ENCODE results near the gene PPP5C. TPM values are rescaled to one million over a fixed set of nuclear protein-coding genes. Genes with fewer than 3 reads are reported as not detected.
"Not testable (repeated sequence)": the region's sequence is repeated elsewhere in the genome, so short reads cannot be mapped to it uniquely, and the experiment has no call there.

The PPP5C gene
- polyA plus RNA-seq, 4 donors = 24.0 to 52.2 (median 39.4) TPM

DNA sequence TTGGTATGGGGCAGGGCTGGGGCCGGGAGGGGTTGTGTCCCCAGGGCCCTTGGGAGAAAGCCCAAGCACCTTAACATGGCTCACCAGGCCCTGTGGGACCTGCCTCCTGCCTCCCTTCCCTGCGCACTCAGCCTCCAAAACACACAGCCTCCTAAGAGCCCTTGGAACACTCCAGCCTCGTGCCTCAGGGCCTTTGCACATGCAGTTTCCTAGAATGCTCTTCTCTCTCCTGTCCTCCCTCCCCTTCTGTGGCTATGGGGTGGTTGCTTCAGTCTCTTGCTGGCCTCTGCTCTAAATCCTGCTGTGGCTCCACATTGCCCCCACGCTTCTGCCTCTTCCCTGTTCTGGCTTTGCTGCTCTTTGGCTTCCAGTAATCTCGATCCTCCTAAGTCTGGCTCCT is 26.3 kb upstream of the PPP5C start:
- no peak for FAIRE-seq

DNA sequence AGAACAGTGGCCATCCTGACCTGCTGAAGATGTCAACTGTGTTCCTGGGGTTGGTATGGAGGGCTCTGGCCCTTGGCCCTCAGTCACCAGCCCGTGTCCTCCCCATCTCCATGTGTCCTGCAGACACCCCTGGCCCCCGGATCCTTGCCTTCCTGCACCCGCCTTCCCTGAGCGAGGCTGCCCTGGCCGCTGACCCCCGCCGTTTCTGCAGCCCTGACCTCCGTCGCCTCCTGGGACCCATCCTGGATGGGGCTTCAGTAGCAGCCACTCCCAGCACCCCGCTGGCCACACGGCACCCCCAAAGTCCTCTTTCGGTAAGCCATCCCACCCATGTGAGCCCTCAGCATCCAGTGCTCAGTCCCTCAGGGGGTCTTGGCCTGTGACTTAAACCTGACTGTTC is 25.2 kb upstream of the PPP5C start:
- Histone ChIP-seq H3K4me1 (ENCODE audit: control insufficient read depth in 3 of 3, insufficient read depth in 2 of 3, low read depth in 1 of 3, low read length in 2 of 3) (no peaks in the 10 kb centered on the region), H3K27ac (ENCODE audit: low read depth in 1 of 3, low read length in 2 of 3) (no peak overlapping the region), H3K9me3 (ENCODE audit: control insufficient read depth in 2 of 2, insufficient read depth in 1 of 2, low read depth in 1 of 2, low read length in 1 of 2) (peaks cover 0 to 29% of the 10 kb centered on the region in 2 donors), H3K36me3 (ENCODE audit: control insufficient read depth in 3 of 3, insufficient read depth in 2 of 3, low read depth in 1 of 3, low read length in 3 of 3) (peaks cover 0 to 87% (median 0%) of the 10 kb centered on the region in 3 donors), H3K27me3 (ENCODE audit: control insufficient read depth in 3 of 3, insufficient read depth in 3 of 3, low read length in 3 of 3) (no peaks in the 10 kb centered on the region), H3K4me3 (ENCODE audit: low read depth in 1 of 3, low read length in 3 of 3) (no peak overlapping the region)
- WGBS, 3 donors = 91 to 94% (median 93%) methylated on average over 12 of the region's 12 CpGs
- DNase-seq (no peak), FAIRE-seq (no peak)

More for the DNA sequence above, 26.3 kb upstream of the PPP5C start:
- Histone ChIP-seq H3K36me3 (ENCODE audit: control insufficient read depth in 3 of 3, insufficient read depth in 2 of 3, low read depth in 1 of 3, low read length in 3 of 3) (peaks cover 0 to 93% (median 0%) of the 10 kb centered on the region in 3 donors), H3K27ac (ENCODE audit: low read depth in 1 of 3, low read length in 2 of 3) (no peak overlapping the region), H3K4me3 (ENCODE audit: low read depth in 1 of 3, low read length in 3 of 3) (no peak overlapping the region), H3K4me1 (ENCODE audit: control insufficient read depth in 3 of 3, insufficient read depth in 2 of 3, low read depth in 1 of 3, low read length in 2 of 3) (no peaks in the 10 kb centered on the region), H3K9me3 (ENCODE audit: control insufficient read depth in 2 of 2, insufficient read depth in 1 of 2, low read depth in 1 of 2, low read length in 1 of 2) (peaks cover 0 to 20% of the 10 kb centered on the region in 2 donors), H3K27me3 (ENCODE audit: control insufficient read depth in 3 of 3, insufficient read depth in 3 of 3, low read length in 3 of 3) (no peaks in the 10 kb centered on the region)
- no peak for DNase-seq
- 87 to 95% (median 93%) methylated on average over 5 of the region's 5 CpGs for WGBS, 3 donors

DNA sequence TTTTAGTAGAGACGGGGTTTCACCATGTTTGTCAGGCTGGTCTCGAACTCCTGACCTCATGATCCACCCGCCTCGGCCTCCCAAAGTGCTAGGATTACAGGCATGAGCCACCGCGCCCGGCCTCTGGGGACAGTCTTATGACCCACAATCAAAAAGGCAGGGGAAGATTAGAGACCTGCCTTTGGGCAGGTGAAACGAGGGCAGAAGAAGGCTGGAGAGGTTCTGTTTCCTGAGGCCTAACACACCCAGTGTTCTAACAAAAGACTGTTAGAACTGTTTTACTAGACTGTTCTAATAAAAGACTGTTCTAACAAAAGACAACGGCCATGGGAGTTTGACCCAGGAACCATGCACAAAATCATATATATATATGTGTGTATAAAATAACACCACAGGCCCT is 23.7 kb upstream of the PPP5C start:
- not testable (repeated sequence) for DNase-seq; FAIRE-seq; H3K27ac ChIP-seq (ENCODE audit: low read depth in 1 of 3, low read length in 2 of 3); H3K4me1 ChIP-seq (ENCODE audit: control insufficient read depth in 3 of 3, insufficient read depth in 2 of 3, low read depth in 1 of 3, low read length in 2 of 3); H3K4me3 ChIP-seq (ENCODE audit: low read depth in 1 of 3, low read length in 3 of 3); H3K27me3 ChIP-seq (ENCODE audit: control insufficient read depth in 3 of 3, insufficient read depth in 3 of 3, low read length in 3 of 3)
- Histone ChIP-seq H3K9me3 (ENCODE audit: control insufficient read depth in 2 of 2, insufficient read depth in 1 of 2, low read depth in 1 of 2, low read length in 1 of 2) (peaks cover 0 to 43% of the 10 kb centered on the region in 2 donors), H3K36me3 (ENCODE audit: control insufficient read depth in 3 of 3, insufficient read depth in 2 of 3, low read depth in 1 of 3, low read length in 3 of 3) (peaks cover 0 to 85% (median 0%) of the 10 kb centered on the region in 3 donors)
- WGBS, 3 donors = 75 to 84% (median 83%) methylated on average over 9 of the region's 9 CpGs

DNA sequence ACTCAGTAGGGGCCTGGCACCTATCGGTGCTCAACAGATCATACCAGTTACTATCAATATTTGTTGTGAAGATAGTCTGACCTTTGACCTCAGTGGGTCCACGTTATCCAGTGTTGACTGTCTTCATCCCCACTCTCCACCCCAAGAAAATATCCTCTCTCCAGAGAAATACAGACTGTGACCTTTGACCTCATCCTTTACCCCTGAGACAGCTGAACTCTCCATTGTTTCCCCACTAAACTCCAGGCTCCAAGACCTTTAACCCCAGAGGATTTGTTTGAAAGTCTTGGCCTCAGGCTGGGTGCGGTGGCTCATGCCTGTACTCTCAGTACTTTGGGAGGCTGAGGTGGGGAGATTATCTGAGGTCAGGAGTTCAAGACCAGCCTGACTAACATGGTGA is 22.6 kb upstream of the PPP5C start:
- peak in 1 of 2 donors; percentile 53 for DNase-seq
- WGBS, 3 donors = 28 to 60% (median 54%) methylated on average over 3 of the region's 3 CpGs
- no peak overlapping the region for H3K4me3 ChIP-seq (ENCODE audit: low read depth in 1 of 3, low read length in 3 of 3)

DNA sequence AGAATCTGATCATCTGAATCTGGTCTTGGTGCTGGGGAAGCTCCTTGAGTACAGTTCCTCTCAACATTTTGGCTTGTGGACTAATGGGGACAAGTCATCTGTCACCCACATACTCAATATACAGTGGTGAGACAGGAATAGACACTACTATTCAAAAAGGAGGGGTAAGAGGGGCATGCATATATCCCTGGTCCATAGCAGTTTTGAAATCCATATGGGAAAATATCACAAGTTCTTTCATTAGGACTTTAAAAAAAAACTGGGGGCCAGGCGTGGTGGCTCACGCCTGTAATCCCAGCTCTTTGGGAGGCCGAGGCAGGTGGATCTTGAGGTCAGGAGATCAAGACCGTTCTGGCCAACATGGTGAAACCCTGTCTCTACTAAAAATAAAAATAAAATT is 20.3 kb upstream of the PPP5C start:
- 93 to 97% (median 96%) methylated on average over 4 of the region's 4 CpGs for WGBS, 3 donors
- Histone ChIP-seq H3K27ac (ENCODE audit: low read depth in 1 of 3, low read length in 2 of 3) (no peak overlapping the region), H3K36me3 (ENCODE audit: control insufficient read depth in 3 of 3, insufficient read depth in 2 of 3, low read depth in 1 of 3, low read length in 3 of 3) (peaks cover 0 to 82% (median 0%) of the 10 kb centered on the region in 3 donors), H3K4me3 (ENCODE audit: low read depth in 1 of 3, low read length in 3 of 3) (no peak overlapping the region), H3K9me3 (ENCODE audit: control insufficient read depth in 2 of 2, insufficient read depth in 1 of 2, low read depth in 1 of 2, low read length in 1 of 2) (peaks cover 0 to 43% of the 10 kb centered on the region in 2 donors), H3K4me1 (ENCODE audit: control insufficient read depth in 3 of 3, insufficient read depth in 2 of 3, low read depth in 1 of 3, low read length in 2 of 3) (peaks cover 0 to 3% (median 0%) of the 10 kb centered on the region in 3 donors), H3K27me3 (ENCODE audit: control insufficient read depth in 3 of 3, insufficient read depth in 3 of 3, low read length in 3 of 3) (no peaks in the 10 kb centered on the region)
- no peak for DNase-seq
- no peak for FAIRE-seq

More for the DNA sequence above, 22.6 kb upstream of the PPP5C start:
- no peak overlapping the region for H3K27ac ChIP-seq (ENCODE audit: low read depth in 1 of 3, low read length in 2 of 3)
- H3K36me3 ChIP-seq (ENCODE audit: control insufficient read depth in 3 of 3, insufficient read depth in 2 of 3, low read depth in 1 of 3, low read length in 3 of 3) = peaks cover 0 to 83% (median 0%) of the 10 kb centered on the region in 3 donors
- H3K9me3 ChIP-seq (ENCODE audit: control insufficient read depth in 2 of 2, insufficient read depth in 1 of 2, low read depth in 1 of 2, low read length in 1 of 2) = peaks cover 0 to 43% of the 10 kb centered on the region in 2 donors
- peaks cover 0 to 3% (median 0%) of the 10 kb centered on the region in 3 donors for H3K4me1 ChIP-seq (ENCODE audit: control insufficient read depth in 3 of 3, insufficient read depth in 2 of 3, low read depth in 1 of 3, low read length in 2 of 3)
- FAIRE-seq = no peak
- no peaks in the 10 kb centered on the region for H3K27me3 ChIP-seq (ENCODE audit: control insufficient read depth in 3 of 3, insufficient read depth in 3 of 3, low read length in 3 of 3)

DNA sequence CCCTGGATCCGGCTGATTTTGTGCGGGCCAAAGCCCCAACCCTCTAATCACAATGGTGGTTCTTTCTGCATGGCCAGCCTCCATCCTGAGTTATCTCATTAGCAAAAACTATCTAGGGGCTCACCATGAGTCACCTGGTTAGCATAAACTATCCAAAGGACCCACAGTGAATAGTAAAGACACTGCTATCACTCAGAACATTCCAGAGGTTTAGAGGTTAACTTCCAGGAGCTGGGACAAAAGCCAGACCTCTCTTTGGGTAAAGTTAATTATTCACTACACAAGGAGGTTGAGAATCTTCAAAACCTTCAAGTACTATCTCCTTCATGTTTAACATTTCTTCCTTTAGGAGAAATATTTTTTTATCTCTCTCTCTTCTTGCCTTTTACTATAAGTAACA is 18.8 kb upstream of the PPP5C start:
- FAIRE-seq (no peak), DNase-seq (no peak)
- Histone ChIP-seq H3K27me3 (ENCODE audit: control insufficient read depth in 3 of 3, insufficient read depth in 3 of 3, low read length in 3 of 3) (no peaks in the 10 kb centered on the region), H3K4me3 (ENCODE audit: low read depth in 1 of 3, low read length in 3 of 3) (no peak overlapping the region), H3K9me3 (ENCODE audit: control insufficient read depth in 2 of 2, insufficient read depth in 1 of 2, low read depth in 1 of 2, low read length in 1 of 2) (peaks cover 0 to 41% of the 10 kb centered on the region in 2 donors), H3K36me3 (ENCODE audit: control insufficient read depth in 3 of 3, insufficient read depth in 2 of 3, low read depth in 1 of 3, low read length in 3 of 3) (peaks cover 0 to 80% (median 0%) of the 10 kb centered on the region in 3 donors), H3K27ac (ENCODE audit: low read depth in 1 of 3, low read length in 2 of 3) (no peak overlapping the region), H3K4me1 (ENCODE audit: control insufficient read depth in 3 of 3, insufficient read depth in 2 of 3, low read depth in 1 of 3, low read length in 2 of 3) (peaks cover 0 to 3% (median 0%) of the 10 kb centered on the region in 3 donors)
- WGBS, 3 donors = 97 to 100% (median 98%) methylated on average over 2 of the region's 2 CpGs

DNA sequence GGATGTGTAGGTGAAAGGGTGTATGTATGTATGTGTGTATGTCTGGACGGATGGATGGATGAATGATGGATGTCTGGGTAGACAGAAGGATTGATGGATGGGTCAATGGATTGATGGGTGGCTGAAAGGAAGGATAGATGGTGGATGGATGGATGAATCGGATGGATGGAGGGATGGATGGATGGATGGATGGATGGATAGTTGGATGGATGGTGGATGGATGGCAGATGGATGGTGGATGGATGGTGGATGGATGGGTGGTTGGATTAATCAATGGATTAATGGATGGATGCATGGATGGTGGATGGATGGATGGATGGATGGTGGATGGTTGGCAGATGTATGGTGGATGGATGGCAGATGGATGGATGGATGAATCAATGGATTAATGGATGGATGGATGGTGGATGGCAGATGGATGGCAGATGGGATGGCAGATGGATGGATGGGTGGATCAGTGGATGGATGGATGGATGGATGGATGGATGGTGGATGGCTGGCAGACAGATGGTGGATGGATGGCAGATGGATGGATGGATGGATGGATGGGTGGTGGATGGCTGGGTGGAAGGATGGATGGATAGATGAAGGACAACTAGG is 16.5 kb upstream of the PPP5C start:
- Histone ChIP-seq H3K27me3 (ENCODE audit: control insufficient read depth in 3 of 3, insufficient read depth in 3 of 3, low read length in 3 of 3) (no peaks in the 10 kb centered on the region), H3K36me3 (ENCODE audit: control insufficient read depth in 3 of 3, insufficient read depth in 2 of 3, low read depth in 1 of 3, low read length in 3 of 3) (peaks cover 0 to 77% (median 0%) of the 10 kb centered on the region in 3 donors), H3K9me3 (ENCODE audit: control insufficient read depth in 2 of 2, insufficient read depth in 1 of 2, low read depth in 1 of 2, low read length in 1 of 2) (peaks cover 0 to 24% of the 10 kb centered on the region in 2 donors), H3K4me3 (ENCODE audit: low read depth in 1 of 3, low read length in 3 of 3) (no peak overlapping the region), H3K27ac (ENCODE audit: low read depth in 1 of 3, low read length in 2 of 3) (no peak overlapping the region), H3K4me1 (ENCODE audit: control insufficient read depth in 3 of 3, insufficient read depth in 2 of 3, low read depth in 1 of 3, low read length in 2 of 3) (peaks cover 0 to 3% (median 0%) of the 10 kb centered on the region in 3 donors)
- DNase-seq = no peak
- 82 to 92% (median 89%) methylated on average over 2 of the region's 2 CpGs for WGBS, 3 donors
- FAIRE-seq = no peak

DNA sequence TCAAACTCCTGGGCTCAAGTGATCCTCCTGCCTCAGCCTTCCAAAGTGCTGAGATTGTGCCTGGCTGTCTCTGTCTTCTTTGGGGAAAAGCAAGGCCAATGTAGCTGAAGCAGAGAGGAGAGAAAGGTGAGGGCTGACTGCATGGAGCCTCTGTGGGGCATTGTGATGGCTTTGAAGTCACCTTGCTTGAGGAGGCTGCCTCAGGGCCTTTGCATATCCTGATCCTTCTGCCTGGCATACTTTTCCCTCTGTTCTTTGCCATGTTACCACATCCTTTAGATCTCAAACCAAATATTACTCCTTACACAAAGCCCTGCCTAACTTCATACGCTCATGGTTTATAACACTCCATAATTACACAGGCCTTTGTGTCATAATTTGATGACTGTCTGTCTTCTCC is 9.4 kb upstream of the PPP5C start:
- DNase-seq (no peak), FAIRE-seq (no peak)
- Histone ChIP-seq H3K27me3 (ENCODE audit: control insufficient read depth in 3 of 3, insufficient read depth in 3 of 3, low read length in 3 of 3) (no peaks in the 10 kb centered on the region), H3K9me3 (ENCODE audit: control insufficient read depth in 2 of 2, insufficient read depth in 1 of 2, low read depth in 1 of 2, low read length in 1 of 2) (no peaks in the 10 kb centered on the region), H3K36me3 (ENCODE audit: control insufficient read depth in 3 of 3, insufficient read depth in 2 of 3, low read depth in 1 of 3, low read length in 3 of 3) (peaks cover 0 to 83% (median 0%) of the 10 kb centered on the region in 3 donors), H3K4me1 (ENCODE audit: control insufficient read depth in 3 of 3, insufficient read depth in 2 of 3, low read depth in 1 of 3, low read length in 2 of 3) (no peaks in the 10 kb centered on the region), H3K4me3 (ENCODE audit: low read depth in 1 of 3, low read length in 3 of 3) (no peak overlapping the region), H3K27ac (ENCODE audit: low read depth in 1 of 3, low read length in 2 of 3) (no peak overlapping the region)
- 88 to 100% (median 93%) methylated on average over 1 of the region's 1 CpG for WGBS, 3 donors

DNA sequence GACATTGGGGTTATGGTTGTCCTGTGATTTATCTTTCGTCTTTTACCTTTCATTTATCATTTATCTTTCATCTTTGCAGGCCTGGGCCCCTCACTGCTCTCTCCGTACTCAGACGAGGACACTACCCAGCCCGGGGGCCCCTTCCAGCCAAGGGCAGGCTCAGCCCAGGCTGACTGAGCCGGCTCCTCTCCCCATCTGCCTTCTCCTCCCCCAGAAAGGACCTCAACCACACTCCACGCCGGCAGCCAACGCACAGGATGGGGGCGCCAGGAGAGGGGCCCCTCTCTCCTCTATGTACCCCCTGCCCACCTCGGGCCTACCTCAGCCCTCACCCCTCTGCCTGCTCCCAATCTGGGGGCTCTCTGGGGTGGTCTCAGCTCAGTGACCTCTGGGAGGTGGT is 7.4 kb upstream of the PPP5C start:
- 73 to 81% (median 73%) methylated on average over 8 to 10 of the region's 10 CpGs for WGBS, 3 donors
- Histone ChIP-seq H3K4me3 (ENCODE audit: low read depth in 1 of 3, low read length in 3 of 3) (no peak overlapping the region), H3K9me3 (ENCODE audit: control insufficient read depth in 2 of 2, insufficient read depth in 1 of 2, low read depth in 1 of 2, low read length in 1 of 2) (no peaks in the 10 kb centered on the region), H3K4me1 (ENCODE audit: control insufficient read depth in 3 of 3, insufficient read depth in 2 of 3, low read depth in 1 of 3, low read length in 2 of 3) (no peaks in the 10 kb centered on the region), H3K36me3 (ENCODE audit: control insufficient read depth in 3 of 3, insufficient read depth in 2 of 3, low read depth in 1 of 3, low read length in 3 of 3) (peaks cover 0 to 77% (median 0%) of the 10 kb centered on the region in 3 donors), H3K27ac (ENCODE audit: low read depth in 1 of 3, low read length in 2 of 3) (no peak overlapping the region), H3K27me3 (ENCODE audit: control insufficient read depth in 3 of 3, insufficient read depth in 3 of 3, low read length in 3 of 3) (peaks cover 0 to 3% (median 0%) of the 10 kb centered on the region in 3 donors)
- no peak for FAIRE-seq
- no peak for DNase-seq
